HG03139 (cell line): ENCODE measurements around the gene ADAMTS19.

Experiments
- ATAC-seq: cut with Tn5 transposase; IDR thresholded peaks from one replicate; pipeline ENCODE4 v1.9.1; 2021; ENCODE audit not compliant: unreplicated experiment

The ADAMTS19 gene

DNA sequence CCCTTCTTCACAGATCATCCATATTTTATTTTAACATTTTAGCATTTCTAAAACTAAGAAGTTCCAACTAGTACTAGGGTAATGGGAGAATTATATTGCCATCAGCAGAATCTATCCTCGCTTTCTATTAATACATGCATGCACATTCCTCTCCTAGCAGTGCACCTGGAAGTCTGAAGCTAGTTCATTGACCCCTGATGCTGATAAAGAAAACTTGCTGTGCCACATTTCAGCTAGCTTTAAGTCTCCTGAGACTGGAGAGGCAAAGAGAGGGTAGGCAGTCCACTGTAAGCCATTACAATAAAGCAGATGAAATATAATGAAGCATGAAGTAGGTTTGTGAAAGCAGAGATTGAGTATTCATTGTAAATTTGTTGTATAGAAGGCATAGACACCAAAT is 303.6 kb downstream of the ADAMTS19 start:
- no peak for ATAC-seq

DNA sequence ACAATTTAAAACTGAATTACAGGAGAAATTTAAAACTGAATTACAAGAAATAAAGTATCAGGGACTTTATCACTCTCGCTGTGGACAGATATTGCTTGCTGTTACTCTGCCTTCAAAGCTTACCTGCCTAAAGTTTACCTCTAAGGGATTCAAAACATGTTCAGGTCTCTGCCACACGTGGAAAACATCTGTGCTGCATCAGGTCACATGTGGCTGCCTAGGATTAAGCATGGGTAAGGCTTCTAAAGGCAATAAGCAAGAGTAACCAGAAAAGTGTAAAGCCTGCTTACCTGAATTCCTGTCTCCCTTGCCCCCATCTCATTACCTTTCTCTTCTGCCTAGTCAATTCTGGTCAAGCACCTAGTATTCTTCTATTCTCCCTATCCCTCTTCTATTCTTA is 306.7 kb downstream of the ADAMTS19 start:
- ATAC-seq = no peak

DNA sequence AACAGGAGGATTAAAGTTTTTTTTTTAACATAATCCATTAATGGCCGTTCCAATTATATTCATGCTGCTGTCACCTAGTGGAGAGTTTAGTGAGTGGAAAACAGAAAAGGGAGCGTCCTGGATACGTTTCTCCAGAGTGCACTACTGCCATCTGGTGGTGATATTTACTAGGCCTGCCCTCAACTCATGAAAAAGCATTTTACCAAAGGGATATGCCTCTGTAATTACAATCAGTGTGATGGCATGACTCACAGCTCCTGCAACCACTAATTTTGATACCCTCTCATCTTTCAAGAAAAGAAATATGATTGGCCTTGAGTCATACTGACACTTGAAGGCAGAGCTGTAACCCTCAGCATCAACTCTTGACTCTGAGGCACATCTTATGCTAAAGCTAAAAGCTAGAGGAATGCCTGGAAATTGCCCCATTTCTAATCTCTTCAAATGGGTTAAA is 307.9 kb downstream of the ADAMTS19 start:
- ATAC-seq = peak; percentile 91

DNA sequence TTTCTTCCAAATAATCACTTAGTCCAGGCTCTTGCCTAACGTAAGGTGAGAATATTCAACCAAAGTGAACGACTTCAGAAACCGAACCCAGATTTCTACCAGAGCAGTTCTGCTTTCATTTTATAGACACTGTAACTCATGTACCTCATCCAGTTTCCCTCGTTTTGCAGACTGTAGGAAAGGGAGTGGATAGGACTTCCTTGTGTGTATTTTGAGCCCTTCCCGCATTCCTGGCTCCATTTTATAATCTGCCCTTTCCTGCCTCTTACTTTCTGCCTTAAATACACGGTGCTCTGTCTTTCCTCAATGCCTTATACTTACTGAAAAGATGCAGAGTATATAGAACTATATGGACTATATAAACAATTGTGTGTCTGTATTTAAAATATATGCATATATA is 308.6 kb downstream of the ADAMTS19 start:
- ATAC-seq = no peak

DNA sequence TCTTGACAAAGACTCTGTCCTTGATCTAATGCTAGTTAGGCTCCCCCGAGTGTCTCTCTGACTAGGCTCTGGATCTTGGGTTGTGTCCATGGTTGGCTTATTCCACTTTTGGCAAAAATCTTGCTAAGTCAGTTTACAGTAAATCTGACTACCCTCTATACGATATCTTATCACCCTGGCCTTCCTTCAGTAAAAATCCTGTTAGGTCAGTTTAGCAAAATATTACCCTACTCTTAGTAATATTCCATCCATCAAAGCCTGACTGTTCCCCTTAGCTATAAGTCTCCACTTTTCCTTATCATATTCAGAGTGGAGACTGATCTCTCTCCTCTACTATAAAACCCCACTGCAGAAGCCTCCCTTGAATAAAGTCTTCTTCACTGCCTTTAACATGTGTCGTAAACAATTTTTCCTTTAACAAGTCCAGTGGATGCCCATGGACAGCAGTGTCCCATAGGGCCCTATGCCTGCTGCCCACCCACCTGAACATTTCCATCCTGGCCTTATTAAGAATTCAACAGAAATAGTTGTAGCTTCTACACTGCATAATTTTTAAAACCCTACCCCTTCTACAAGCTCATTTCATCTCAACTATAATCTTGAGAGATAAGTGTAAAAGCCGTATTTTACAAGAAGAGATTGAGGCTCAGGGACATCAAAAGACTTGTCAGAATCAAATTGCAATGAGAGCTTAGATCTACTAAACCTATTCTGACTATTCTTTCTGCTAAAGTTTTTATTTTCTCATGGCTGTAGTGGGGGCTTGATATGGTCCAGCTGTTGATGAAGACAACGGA is 310.1 kb downstream of the ADAMTS19 start:
- ATAC-seq = no peak

DNA sequence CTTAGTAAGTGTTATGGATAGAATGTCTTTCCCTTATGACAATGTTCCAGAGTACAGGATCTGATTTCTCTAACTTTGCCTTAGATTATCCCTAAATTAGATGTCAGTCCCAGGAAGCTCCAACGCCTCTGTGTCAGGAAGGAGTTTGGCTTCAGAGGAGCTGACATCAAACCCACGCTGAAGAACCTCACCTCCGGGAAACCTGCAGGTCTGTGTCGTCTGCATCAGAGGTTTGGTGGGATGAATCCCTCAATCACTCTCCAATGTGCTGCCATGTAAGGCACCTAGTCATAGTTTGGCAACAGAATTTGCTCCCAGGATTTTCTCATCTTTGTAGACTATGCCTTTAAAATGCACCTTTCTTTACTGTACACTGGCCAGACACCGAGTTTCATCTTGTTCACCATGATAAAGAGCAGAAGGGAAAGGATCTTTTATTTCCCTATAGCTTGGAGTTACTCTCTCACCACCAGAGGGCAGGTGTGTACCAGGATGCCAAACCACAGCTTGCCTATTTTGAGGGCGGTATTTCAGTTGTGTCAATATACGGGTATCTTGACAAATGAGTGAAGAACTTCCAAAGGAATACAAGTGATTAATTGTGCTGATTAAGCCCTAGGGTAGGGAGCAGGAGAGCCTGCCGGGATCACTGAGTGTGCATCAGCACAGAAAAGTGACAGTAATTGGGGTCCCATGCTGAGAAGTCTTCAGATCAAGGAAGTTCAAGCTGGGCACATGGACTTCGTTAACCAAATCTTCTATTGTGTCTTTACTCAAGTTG is 311.1 kb downstream of the ADAMTS19 start:
- peak; percentile 56 for ATAC-seq

DNA sequence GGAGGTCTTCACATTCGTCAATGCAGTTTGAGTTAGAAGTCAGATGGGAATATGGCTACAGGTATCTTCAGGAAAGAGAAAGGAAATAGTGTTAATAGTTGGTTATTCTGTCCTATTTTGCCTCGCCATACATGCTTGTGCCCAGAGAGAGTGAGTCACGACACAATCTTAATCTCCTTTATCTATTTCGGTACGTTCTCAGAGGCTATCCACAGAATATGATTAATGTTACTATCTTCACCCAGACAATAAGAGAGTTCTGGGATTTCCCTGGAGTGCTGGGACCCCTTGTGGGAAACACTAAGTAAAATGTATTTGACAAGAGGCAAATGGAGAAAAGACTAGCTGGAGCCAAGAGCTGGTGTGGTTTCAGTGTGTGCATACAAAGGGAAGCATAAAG is 313.3 kb downstream of the ADAMTS19 start:
- no peak for ATAC-seq

DNA sequence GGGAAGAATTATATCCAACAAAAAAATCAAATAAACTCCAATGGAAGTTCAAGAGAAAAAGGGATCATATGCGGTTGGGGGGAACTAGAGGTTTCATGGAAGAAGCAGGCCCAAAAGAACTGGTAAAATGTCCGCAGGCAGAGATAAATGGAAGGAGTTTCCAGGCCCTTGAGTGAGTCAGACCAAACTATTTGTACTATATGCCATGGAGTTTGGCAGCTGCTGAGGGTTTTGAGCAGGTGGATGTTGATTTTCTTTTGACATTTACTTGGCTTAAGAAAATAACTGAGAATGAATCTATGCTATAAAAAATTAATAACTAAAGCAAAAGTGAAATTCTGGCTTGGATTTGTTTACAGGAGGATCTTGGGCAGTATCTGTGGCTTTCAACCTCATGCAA is 321.5 kb downstream of the ADAMTS19 start:
- no peak for ATAC-seq
